T47D (cell line): ENCODE data around the gene CCDC194.

ENCODE experiments used
- DNase-seq, 2 experiments: peaks; one replicate each; pipeline versions ENCODE4 v3.0.0 to v3.0.0-alpha.2; 2011 to 2012; ENCODE audit warnings: low read depth in 1 of 2, low spot score in 1 of 2
- JUND ChIP-seq: IDR thresholded peaks from 2 replicates; pipeline ENCODE4 v1.6.1; 2012; ENCODE audit warnings: low read depth
- in situ Hi-C: cut with HindIII; loops from 2 replicates; pipeline ENCODE4 v1.10.0; 2016; ENCODE audit warnings: low sequenced_read_pairs, low pct_unique_long_range_greater_than_20kb

CCDC194 gene

DNA sequence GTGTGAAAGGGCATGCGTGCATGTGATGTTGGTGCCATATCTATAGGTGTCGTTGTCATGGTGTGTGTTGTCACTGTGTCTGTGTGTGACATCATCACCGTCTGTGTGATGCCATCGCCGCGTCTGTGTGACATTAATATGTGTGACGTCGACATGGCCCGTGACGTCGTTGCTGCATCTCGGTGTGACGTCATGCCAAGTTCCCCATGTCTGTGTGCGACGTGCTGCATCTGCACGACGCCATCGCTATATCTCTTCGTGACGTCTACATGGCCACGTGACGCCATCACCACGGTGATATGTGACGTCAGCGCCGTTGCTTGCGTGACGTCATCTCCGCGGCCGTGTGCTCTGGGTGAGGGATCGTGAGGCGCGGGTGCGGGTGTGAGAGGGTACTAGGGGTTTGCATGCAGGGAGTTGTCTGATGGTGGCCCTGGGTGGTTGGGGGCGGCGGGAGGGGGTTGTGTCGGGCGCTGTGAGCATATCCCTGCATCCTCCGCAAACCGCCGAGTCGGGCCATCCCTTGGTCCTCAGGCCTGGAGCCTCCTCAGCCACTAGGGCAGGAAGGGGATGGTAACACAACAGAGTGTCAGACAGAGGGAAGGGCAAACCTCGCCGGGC lies 42.1 kb downstream of the CCDC194 start:
- DNase-seq, result no peak
- no peak for TF ChIP-seq JUND
- in situ Hi-C loops, result no loop called here

- in situ Hi-C loops, result no loop called here
- TF ChIP-seq JUND, result no peak
- no peak for DNase-seq
These were observed 45.3 kb downstream of the CCDC194 start for GRCh38 chr19:17348700-17349099.

GRCh38 chr19:17347877-17348276 lies 46.1 kb downstream of the CCDC194 start:
- DNase-seq, result no peak
- in situ Hi-C loops, result no loop called here
- TF ChIP-seq JUND, result no peak

DNA sequence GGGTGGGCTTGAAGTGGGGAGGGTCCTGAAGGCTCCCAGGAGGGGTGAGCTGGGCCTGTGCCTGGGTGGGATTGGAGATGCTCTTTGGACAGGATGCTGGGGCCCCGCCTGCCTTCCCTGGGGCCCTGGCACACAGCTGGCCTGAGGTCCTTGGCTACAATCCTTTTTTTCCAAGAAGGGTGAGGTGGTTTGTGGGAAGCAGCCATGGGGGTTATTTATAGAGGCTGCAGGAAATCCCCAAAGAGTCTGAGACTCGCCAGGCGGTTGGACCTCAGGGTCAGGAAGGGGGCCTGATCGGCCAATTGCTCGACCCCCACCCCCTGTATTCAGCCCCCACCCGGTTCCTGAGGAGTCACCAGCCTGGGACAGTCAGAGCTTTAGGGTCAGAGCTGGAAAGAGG lies 46.6 kb downstream of the CCDC194 start:
- no peak for DNase-seq
- in situ Hi-C loops, result no loop called here
- no peak for TF ChIP-seq JUND

- TF ChIP-seq JUND, result no peak
- peak; percentile 59 to 65 for DNase-seq
- in situ Hi-C loops, result no loop called here
These were observed 47.8 kb downstream of the CCDC194 start for GRCh38 chr19:17346109-17346671.

GRCh38 chr19:17341845-17342244 lies 52.2 kb downstream of the CCDC194 start:
- in situ Hi-C loops, result no loop called here
- TF ChIP-seq JUND, result no peak
- DNase-seq, result no peak

DNA sequence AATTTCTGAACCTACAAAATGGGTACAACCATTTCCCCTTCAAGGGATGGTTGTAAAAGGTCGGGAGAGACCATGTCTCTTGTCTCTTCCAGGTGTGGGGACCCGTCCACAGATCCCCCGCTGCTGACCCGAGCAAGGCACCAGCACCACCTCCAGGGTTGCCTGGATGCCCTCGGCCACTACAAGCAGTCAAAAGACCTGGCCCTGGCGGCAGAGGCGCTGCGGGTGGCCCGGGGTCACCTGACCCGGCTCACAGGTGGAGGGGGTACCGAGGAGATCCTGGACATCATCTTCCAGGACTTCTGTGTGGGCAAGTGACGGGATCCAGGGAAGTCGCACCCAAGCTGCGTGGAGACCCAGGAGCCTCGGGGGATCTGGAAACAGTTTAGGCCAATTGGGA lies 52.6 kb downstream of the CCDC194 start:
- in situ Hi-C loops, result no loop called here
- no peak for DNase-seq
- no peak for TF ChIP-seq JUND

- DNase-seq, result peak in 1 of 2 experiments; percentile 49
- TF ChIP-seq JUND, result no peak
- in situ Hi-C loops, result no loop called here
These were observed 53.1 kb downstream of the CCDC194 start for GRCh38 chr19:17340871-17341357.
